Right hindlimb (tissue), 1 donor: ENCODE results near the gene HOXA5.
A peak's percentile ranks its signal among the peaks of the same experiment; 100 is the strongest.

Experiments used
- DNase-seq: peaks from one replicate; pipeline ENCODE4 v3.0.0-alpha.2; 2018

Gene HOXA5

DNA sequence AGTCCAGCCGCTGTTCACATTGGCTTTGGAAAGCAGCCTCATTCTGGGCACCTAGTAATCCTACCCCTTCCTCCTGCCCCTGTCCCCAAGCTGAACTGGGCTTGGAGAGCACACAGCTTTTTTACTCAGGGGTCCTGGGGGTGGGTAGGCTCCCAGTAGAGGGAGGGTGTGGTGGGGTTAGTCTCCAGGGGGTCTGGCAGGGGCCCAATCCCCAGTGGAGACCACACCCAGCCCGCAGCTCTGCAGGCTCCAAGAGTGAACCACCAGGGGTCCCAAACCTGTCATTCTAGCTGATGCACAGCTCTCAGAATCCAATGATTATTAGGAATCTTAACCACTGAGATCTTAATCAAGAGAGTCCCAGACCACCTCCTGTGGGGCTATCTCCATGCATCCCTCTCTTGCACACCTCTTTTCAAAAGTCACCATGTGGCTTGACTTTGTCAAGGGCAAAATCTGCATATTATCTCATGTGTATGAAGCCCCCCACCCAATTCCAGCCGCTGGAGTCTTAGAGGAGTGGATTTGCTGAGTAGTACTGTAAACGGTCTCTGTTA is 38.9 kb upstream of the HOXA5 start:
- peak; percentile 47 for DNase-seq

DNA sequence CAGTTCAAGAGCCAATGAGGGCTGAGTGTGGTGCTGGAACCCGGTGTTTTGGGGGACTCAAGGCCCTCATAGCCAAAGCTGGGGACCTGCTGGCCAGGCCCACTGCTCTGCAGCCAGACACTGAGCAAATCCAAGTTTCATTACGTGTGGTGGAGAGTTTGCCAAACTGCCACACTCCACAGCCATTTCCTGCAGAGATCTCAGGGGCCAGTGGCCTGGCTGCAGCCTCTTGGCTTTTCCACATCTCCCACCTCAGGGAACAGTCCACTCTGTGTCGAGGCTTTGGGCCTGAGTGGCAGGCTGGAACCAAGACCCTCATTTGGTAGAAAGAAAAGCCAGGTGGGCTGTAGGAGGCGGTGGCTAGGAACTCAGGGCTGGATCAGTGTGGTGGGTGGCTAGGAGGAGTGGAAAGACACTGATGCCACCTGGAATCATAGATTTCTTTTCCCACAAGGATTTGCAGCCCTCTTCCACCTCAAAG is 38.4 kb upstream of the HOXA5 start:
- peak; percentile 37 for DNase-seq

DNA sequence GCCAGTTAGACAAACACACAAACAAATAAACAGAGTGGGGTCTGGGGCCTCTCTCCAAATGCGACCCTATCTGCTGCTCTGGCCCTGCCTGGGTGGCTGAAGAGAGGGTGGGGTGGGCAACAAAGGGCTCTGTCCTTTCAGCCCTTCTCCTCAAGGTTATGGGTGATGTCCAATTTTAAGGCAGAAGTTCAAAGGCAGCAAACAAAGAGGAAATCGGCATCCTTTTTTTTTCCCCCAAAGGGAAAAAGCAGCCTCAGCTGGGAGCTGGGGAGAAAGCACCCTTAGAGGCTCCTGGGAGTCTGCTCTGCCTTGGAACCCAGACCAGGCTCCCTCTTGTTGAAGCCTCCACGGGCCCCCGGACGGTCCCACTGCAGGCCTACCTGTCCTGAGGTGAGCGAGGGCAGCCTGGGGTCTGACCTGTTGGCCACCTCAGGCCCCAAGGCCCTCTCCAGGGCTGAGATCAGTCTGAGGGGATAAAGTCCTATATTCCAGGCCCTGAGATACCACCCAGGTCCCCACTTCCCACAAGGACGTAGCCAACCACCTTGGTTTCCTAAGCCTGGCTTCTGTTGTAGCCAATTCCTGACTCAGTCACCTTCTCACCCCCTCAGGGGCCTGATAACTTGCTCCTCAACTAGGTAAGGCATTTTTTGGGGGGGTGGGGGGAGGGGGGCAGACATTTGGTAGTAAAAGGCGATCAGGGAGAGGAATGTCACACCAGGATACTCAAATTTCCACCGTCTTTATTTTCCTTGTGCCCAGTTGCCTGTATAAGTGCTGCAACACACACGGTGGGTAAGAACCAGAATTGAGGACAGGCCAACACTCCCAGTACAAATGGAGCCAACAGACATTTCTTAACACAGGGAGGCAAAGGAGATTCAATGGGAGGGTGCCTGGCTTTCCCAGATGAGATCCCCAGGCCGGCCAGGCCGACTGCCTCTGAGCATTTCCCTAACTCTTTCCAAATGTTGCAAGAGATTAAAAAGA is 37.2 kb upstream of the HOXA5 start:
- DNase-seq, result peak; percentile 37

DNA sequence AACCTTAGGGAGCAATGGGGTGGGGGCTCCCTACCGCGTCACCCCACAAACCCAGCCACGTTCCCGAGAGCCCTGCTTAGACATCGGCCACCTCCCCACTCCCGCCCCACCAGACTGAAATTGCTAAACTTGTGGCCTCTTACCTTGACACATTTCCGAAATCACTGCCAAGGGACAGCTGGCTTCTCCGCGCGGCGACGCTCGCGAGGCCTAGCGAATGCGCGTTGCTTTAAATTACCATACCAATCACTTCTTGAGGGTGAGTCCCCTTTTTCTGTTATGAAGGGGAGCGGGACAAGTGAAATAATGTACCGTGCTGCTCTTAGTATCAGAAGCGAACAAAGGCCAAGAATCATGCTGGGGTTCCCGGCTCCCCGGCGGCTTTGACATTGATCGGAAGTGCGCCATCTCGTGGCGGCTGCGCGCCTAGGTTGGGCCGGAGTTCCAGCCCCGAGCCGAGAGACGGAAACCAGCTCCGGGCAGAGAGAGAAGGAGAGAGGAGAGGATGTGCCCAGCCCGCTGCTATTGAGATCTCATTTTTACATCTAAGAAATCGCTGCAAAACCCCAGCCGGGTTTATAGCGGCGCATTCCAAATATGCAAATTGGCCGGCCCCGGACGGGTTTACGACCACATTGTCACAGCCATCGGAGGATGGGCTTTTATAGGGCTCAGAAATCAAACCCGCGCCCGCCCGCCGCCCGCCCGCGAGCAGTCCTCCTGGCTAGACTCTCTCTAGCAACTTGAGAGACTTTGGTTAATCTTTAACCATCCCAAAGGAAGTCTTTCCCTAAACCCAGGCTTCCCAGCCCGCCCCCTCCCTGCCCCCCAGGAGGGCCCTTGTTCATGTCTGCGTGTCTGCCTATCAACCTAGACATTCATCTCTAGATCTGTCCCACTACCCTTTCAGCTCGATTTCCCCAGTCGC is 36.3 kb upstream of the HOXA5 start:
- DNase-seq, result peak; percentile 92

DNA sequence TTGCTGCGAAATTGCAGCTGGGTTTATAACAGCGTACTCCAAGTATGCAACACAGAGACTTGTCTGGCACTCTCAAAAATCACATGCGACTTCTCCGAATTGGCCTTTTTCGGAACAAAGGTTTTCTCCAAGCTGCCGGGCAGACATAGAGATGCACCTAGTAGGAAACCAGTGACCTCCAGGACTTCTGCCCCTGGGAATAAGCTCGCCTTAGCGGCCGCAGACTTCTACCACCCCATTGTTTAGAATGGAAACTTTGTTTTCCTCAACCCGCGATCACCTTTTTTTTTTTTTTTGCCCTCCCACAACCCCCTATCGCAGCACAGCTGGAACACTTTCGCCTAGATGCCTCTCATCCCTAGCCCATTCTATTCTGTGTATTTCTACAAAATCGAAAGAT is 35.5 kb upstream of the HOXA5 start:
- peak; percentile 44 for DNase-seq

DNA sequence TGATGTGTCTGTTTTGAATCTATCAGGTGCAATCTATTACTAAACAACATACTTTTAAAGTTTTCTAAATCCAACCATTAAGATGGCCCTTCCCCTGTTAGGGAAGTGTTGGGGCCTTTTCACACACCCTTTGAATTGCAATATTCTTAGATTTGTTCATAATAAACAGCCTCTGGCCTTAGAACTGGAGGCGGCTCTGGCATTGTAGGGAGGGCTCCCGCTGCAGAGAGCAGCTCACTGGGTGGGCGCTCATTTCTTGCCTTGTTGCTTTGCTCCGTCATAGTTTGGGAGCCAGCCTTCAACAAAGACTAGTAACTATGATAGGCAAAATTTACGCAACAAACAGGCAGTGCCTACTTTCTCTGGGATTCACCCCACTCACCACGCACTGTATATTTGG is 34.9 kb upstream of the HOXA5 start:
- DNase-seq, result peak; percentile 52

DNA sequence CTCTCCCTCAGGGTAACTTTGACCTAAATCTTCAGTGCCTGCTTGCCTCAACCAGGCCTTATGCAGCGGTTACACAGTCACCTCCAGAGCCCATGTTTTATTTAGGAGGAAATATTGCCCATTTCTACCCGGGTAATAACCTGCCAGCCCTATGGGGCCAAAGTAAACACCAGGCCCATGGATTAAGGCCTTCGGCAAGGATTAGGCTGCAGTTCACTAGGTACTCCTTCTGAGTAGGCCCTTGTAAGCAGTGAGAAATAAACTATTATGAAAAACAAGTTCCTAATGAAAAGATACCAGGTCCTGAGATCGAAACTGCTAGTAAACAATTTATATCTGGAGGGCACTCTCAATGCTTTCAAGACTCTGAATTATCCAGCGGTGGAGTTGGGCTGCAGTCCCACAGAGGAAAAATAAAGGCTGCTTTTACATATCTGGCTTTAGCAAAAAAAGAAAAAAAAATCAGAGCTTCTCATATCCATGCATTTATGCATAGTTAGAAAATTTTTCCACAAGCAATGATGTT is 34.4 kb upstream of the HOXA5 start:
- peak; percentile 47 for DNase-seq

DNA sequence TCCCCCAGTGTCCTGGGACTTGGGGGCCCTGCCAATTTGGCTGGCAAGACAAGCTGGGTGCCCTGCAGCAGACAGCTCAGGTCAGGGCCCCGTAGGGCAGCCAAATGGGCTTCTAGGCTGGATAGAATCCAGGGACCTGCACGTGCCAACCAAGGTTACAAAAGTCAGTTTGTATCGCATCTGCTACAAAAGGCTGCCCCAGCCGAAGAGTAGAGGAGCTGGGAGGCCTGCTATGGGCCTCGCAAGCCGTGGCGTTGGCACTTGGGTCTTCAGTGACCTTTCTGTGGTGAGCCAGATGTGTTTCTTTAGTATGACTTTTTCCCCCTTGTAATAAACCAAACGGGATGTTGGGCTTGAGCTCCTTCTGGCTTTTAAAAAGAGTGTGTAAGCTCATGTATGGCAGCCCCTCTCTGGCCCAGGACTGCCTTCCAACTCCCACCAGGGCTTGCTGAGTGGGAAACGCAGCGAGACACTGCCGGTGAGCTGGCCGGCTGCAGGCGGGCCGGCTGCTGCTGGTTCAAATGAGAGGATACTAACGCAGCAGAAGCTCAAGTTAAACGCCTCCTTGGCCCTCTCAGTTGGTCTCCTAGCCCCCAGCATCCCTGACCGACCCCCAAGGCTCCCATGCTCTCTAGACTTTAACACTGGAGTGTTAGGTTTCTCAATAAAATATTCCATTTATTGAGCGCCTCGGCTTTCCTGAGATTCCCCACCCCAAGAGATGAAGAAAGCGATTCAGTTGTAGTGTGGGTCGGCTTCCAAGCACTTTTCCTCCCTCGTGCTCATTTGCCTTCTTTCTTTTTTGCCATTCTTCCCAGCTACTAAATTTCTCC is 33.7 kb upstream of the HOXA5 start:
- DNase-seq, result peak; percentile 67

DNA sequence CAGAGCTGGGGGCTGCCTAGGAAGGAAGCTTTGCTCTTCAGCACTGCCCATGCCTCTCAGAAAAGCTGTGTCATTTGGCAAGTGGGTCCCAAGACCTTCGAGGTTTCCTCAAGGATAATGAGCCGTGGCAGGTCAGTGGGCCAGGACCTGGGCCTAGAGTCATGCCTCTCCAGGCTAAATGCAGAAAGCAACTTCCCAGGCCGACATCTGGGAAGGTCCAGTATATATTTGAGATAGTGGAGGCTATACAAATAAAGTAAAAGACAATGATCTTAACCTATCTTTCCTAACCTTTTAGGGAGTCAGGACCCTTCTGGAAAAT is 33.0 kb upstream of the HOXA5 start:
- DNase-seq, result no peak

DNA sequence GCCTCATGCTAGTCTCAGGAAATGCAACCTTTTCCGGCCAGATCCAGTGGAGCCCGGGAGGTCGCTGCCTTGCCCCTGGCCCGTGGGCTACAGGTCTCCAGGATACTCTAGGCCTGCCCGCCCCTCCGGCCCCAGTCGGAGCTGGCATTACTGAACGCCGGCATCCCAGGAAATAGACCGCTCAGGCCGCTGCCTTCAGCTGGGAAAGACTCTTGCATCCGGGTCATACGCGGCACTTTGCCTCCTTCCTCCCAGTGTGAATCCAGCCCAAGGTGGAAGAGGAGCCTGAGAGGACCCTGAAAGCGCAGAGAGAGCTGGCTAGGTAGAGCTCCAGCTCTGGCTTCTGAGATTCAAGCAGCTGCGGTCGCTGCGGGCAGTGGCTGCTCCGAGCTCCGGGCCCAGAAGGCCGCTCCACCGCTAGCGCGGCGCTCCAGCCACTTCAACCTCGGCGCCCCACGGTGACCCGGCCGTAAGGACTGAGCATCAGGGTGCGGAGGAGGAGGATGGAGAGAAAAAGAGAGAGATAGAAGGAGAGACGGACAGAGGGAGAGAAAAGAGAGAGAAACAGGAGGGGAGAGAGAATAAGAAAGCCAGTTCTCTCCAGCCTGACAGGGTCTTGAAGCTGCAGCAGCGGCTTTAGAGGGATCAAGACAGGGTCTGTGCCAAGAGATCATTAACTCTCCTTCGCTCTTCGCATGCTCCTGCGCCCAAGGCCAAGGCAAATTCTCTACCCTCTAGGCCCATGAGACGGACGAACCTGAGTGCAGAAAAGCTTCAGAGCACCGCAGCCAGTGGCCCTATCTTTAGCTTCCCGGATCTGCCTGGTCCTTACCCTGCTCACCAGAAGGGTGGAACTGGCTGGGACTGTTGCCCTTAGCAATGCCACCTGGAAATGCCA is 32.4 kb upstream of the HOXA5 start:
- DNase-seq, result peak; percentile 59

DNA sequence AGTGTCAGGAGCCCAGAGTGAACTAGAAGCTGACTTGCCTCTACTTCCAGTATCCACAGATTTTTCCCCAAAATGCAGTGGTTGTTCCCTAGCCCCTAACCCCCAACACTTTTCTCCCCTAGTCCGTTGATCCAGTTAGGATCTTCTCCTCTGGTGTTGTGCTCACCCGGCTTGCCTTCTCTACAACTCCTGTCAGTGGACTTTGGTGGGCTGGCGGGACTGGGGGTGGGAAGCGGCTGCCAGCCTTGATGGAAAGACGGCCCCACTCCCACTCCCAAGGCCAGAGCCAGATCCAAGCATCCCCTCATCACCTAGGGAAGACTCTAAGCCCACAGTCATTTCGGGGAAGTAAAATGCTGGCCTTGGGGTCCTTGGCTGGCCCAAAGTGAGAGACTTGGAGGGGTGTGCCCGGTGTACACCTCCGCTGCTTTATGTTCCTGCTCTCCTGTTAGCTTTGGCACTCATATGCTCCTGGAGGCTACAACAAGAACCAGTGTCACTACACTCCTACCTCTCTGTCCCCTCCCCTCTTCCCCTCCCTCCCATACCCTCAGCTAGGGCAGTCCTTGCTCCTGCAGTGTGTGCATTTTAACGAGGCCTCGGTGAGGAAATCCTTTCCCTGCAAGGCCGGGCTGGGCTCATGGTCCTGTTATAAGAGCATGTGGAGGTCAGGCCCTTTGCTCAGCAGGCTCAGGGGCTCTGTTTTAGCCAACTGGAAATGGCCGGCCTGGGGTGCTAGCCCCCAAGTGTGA is 31.6 kb upstream of the HOXA5 start:
- peak; percentile 78 for DNase-seq

DNA sequence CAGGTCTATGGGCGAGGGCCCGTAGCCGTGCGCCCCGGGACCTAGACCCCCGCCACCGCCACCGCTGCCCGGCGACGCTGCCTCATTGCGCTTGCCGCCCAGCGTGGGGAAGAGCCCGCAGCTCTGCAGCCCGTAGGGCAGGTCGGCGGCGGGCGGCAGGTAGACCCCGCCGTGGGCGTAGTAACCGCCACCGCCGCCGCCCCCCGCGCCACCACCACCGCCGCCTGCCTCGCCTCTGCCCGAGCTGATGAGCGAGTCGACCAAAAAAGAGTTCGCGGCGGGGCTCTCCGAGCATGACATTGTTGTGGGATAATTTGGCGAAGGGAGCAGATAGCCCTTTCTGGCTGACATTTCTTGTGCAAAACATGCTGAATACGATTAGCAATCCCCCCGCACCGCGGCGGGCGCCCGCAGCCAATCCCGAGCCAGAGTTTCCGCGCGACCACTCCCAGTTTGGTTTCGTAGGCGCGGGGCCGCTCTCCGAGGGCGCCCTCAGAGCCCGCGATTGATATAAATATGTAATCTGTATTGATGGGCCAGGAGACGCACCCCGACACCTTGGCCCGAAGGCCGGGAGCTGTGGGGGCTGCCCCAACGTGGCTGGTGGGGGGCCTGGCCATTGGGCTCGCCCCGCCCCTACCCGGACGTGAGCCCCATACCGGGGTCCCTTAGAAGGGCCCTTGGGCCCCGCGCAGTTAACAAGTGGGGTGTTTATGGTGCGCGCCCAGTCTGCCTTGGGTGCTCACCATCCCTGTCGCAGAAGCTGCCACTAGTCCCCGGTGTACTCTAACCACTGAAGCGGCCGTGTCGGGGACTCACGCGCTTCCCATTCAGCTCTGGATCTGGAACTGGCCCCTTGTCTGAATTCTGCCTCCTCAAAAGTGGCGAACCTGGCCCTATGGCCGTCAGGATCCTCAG is 30.7 kb upstream of the HOXA5 start, which contains the start of gene HOXA10:
Gene HOXA10 (minus strand): TSS at position 365 of the 918 bp plus-strand sequence. CDS start 14 bp downstream, at position 351.
- peak; percentile 91 for DNase-seq

DNA sequence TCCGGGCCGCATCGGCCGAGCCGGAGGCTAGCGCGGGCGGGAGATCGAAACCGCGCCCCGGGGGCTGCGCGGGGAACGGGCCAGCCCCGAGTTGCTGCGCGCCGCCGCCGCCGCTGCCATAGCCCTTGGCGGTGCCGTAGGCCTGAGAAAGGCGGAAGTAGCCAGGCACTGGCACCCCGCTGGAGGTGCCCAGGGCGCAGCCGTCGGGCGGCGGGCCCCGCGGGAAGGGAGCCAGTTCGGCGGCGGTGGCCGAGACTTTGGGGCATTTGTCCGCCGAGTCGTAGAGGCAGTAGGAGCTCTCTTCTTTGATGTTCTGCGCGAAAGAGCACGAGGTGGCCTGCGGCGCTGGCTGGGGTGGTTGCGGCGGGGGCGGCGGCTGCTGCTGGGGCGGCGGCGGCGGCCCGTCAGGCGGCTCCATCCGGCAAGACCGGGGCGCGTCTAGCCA is 30.1 kb upstream of the HOXA5 start:
- DNase-seq, result peak; percentile 53

DNA sequence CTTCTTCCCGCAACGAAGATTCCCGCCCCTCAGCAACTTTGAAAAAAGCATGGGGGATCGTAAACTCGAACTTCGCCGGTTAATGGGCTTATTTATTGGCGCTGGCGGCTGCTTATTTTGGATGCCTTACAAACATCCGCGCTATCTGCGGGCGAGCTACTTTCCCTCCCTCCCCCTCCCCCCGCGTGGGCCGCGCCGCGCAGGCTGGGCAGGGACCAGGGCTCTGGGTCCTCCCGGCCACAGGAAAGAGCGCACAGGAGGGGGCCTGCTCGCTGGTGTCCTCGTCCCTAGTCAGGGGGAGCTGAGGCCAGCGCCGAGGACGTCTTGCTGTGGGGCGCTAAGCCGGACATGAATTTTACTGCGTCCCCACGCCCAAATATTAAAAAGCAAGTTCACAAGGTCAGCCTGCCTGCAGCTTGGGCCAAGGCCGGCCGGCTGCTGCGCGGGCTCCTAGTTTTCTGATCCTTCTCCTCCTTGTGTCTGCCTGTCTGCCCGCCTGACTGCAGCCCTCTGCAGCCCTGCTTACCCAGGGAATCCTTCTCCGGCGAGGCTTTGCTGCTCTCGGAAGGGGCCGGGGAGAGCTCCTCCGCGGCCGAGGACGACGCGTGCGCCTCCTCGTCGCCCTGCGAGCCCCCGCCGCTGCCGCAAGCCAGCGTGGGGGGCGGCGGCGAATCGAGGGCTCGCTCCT is 29.5 kb upstream of the HOXA5 start:
- peak; percentile 89 for DNase-seq

DNA sequence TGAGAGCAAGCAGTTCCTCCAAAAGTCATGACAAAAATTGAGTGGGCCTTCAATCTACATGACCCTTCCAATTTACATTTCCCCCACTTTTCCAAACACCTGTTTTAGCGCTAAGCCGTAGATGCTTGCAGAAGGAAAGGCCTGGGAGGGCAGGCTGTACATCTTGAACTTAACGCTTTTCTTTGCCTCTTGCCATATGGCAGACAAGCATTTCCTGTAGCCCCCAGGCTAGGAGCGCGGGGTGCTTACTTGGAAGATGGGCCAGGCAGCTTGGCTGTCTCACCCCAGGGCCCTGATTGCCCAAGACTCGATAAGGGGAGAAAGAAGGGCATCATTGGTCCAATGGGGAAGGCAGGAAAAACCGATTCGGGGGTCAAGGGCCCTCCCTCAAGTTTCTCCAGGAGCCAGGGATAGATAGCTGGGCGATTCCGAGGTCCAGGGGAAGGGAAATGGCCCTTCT is 28.9 kb upstream of the HOXA5 start:
- no peak for DNase-seq

DNA sequence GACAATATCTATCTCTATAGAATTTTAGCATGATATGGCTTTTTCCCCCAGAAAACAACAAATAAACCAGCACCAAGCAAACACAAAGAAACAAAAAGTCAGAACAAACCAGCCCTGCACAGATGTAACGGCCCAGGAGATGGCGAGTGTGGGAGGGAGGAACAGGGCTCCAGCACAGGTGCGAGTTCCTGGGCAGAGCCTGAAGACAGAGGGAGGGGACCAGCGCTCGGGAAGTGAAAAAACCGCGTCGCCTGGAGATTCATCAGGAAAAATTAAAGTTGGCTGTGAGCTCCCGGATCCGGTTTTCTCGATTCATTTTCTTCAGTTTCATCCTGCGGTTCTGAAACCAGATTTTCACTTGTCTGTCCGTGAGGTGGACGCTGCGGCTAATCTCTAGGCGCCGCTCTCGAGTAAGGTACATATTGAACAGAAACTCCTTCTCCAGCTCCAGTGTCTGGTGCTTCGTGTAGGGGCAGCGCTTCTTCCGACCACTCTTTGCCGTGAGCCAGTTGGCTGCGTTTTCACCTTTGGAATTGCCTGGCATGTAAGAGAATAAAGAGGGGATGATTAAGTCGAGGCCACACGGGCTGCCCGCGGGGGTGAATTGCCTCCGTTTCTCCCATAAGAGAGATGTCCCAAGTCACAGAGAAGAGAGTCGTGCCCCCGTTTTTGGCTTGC is 28.3 kb upstream of the HOXA5 start:
- peak; percentile 62 for DNase-seq

DNA sequence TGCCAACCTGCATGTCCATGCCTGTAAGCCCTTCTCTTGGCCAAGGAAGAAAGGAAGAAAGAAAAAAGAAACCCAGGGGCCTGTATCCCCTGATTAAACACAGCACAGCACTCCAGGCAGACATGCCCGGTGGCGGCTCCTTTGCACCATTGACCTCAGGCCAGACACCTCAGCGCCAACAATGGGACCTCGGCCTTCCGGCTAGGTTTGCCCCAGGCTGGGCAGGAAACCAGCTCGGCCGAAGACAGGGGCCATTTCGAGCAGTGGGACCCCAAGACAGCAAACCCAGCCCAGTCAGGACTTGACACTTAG is 27.8 kb upstream of the HOXA5 start:
- DNase-seq, result peak; percentile 57
